Gastroesophageal sphincter (tissue), 4 donors: ENCODE data around the gene RNF141. TPM values are rescaled to one million over a fixed set of nuclear protein-coding genes. Genes with fewer than 3 reads are reported as not detected.

ENCODE experiments used
- ATAC-seq: fragments of 150-250 bp; one replicate; pipeline ENCODE4 v1.9.1; 2016; ENCODE audit warnings: mild to moderate bottlenecking, moderate library complexity
- H3K27ac ChIP-seq, 4 donors: fragments of 200-600 bp; sonication (generic) in 3 of 4; 1 replicate in 3 of 4; 2 replicates in 1 of 4; pipeline ENCODE4 v1.5.1; 2016 to 2019
- H3K27me3 ChIP-seq: fragments of 200-600 bp; sonication (generic); one replicate; pipeline ENCODE4 v1.5.1; 2019
- H3K36me3 ChIP-seq, 2 donors: fragments of 200-600 bp; sonication (generic); one replicate each; pipeline ENCODE4 v1.5.1; 2019; ENCODE audit warnings: control low read depth in 1 of 2
- H3K4me1 ChIP-seq, 3 donors: fragments of 200-600 bp; sonication (generic); 1 replicate in 2 of 3; 2 replicates in 1 of 3; pipeline ENCODE4 v1.5.1; 2016 to 2019; ENCODE audit warnings: control low read depth in 2 of 3
- H3K4me3 ChIP-seq, 2 donors: fragments of 200-600 bp; sonication (generic); one replicate each; pipeline ENCODE4 v1.5.1; 2019; ENCODE audit warnings: mild to moderate bottlenecking in 1 of 2, moderate library complexity in 1 of 2
- H3K9me3 ChIP-seq, 3 donors: fragments of 200-600 bp; sonication (generic); one replicate each; pipeline ENCODE4 v1.5.1; 2017 to 2019; ENCODE audit warnings: control low read depth in 2 of 3
- CTCF ChIP-seq, 4 experiments: fragments of 200-600 bp in 2 of 4; fragments of 450-650 bp in 2 of 4; sonication (generic) in 1 of 4; IDR thresholded peaks; one replicate each; pipeline ENCODE4 v1.5.1; 2017 to 2019; ENCODE audit warnings: antibody characterized with exemption in 4 of 4, mild to moderate bottlenecking in 2 of 4, moderate library complexity in 2 of 4
- EP300 ChIP-seq: sonication (generic); formaldehyde crosslinking; IDR thresholded peaks from one replicate; pipeline ENCODE4 v1.6.1; 2017; ENCODE audit warnings: antibody characterized with exemption, mild to moderate bottlenecking
- POLR2A ChIP-seq, 2 donors: fragments of 450-650 bp; IDR thresholded peaks; one replicate each; pipeline ENCODE4 v1.6.1; 2017; ENCODE audit warnings: antibody characterized with exemption in 2 of 2, mild to moderate bottlenecking in 2 of 2, moderate library complexity in 1 of 2
- POLR2AphosphoS5 ChIP-seq: sonication (generic); formaldehyde crosslinking; IDR thresholded peaks from one replicate; pipeline ENCODE4 v1.6.1; 2017; ENCODE audit warnings: antibody characterized with exemption
- WGBS, 2 donors: methylation state at CpG; one replicate each; pipeline ENCODE4 v1.1.5; 2018; ENCODE audit warnings: low coverage in 1 of 2; 5-methylcytosine and 5-hydroxymethylcytosine counted together
- total RNA-seq, 4 donors: library from RNA; depleted of rRNA; stranded (reverse); fragments of >200 nt; gene quantifications; one replicate each; pipeline ENCODE4 v1.1.0, GENCODE V29; 2016

The RNF141 gene
- total RNA-seq, 4 donors from 2014 or later: 28.4 to 44.8 (median 38.1) TPM

GRCh38 chr11:10558288-10558687 lies 17.3 kb upstream of the RNF141 start:
- Histone ChIP-seq H3K27ac (no peak overlapping the region), H3K4me1 (no peaks in the 10 kb centered on the region), H3K36me3 (no peaks in the 10 kb centered on the region), H3K9me3 (no peaks in the 10 kb centered on the region), H3K27me3 (no peaks in the 10 kb centered on the region), H3K4me3 (no peak overlapping the region)
- WGBS, 2 donors: 76 to 77% methylated on average over 3 of the region's 3 CpGs
- TF ChIP-seq CTCF (IDR thresholded peaks at IDR 0.05) (no peak), POLR2AphosphoS5 (no peak), POLR2A (IDR thresholded peaks at IDR 0.05) (no peak), EP300 (no peak)
- no peak for ATAC-seq

- no peak for TF ChIP-seq EP300
- TF ChIP-seq CTCF (IDR thresholded peaks at IDR 0.05): no peak
- no peak for TF ChIP-seq POLR2A (IDR thresholded peaks at IDR 0.05)
- TF ChIP-seq POLR2AphosphoS5: no peak
- ATAC-seq: no peak
- 70% methylated on average over 1 of the region's 1 CpG; no CpG with 5 or more reads in 1 of the 2 donors for WGBS, 2 donors
- H3K36me3 ChIP-seq: no peaks in the 10 kb centered on the region
- H3K27ac ChIP-seq: no peak overlapping the region
- no peak overlapping the region for H3K4me3 ChIP-seq
- H3K4me1 ChIP-seq: no peaks in the 10 kb centered on the region
- H3K27me3 ChIP-seq: no peaks in the 10 kb centered on the region
- H3K9me3 ChIP-seq: no peaks in the 10 kb centered on the region
Observed at GRCh38 chr11:10556590-10556989, 15.6 kb upstream of the RNF141 start.

- Histone ChIP-seq H3K4me1 (no peaks in the 10 kb centered on the region), H3K9me3 (no peaks in the 10 kb centered on the region), H3K36me3 (no peaks in the 10 kb centered on the region), H3K4me3 (no peak overlapping the region), H3K27me3 (no peaks in the 10 kb centered on the region), H3K27ac (no peak overlapping the region)
- TF ChIP-seq CTCF (IDR thresholded peaks at IDR 0.05) (no peak), EP300 (no peak), POLR2AphosphoS5 (no peak), POLR2A (IDR thresholded peaks at IDR 0.05) (no peak)
- ATAC-seq: no peak
- WGBS, 2 donors: 90 to 93% methylated on average over 3 of the region's 3 CpGs
Observed at GRCh38 chr11:10551845-10552352, 10.9 kb upstream of the RNF141 start.

- Histone ChIP-seq H3K27me3 (no peaks in the 10 kb centered on the region), H3K4me1 (no peaks in the 10 kb centered on the region), H3K27ac (no peak overlapping the region), H3K9me3 (no peaks in the 10 kb centered on the region), H3K4me3 (no peak overlapping the region), H3K36me3 (no peaks in the 10 kb centered on the region)
- no peak for TF ChIP-seq POLR2A (IDR thresholded peaks at IDR 0.05)
- TF ChIP-seq CTCF (IDR thresholded peaks at IDR 0.05): no peak
- TF ChIP-seq EP300: no peak
- TF ChIP-seq POLR2AphosphoS5: no peak
- WGBS, 2 donors: 67 to 77% methylated on average over 2 to 4 of the region's 4 CpGs
- ATAC-seq: no peak
Observed at GRCh38 chr11:10551290-10551592, 10.3 kb upstream of the RNF141 start.

- Histone ChIP-seq H3K9me3 (no peaks in the 10 kb centered on the region), H3K4me3 (no peak overlapping the region), H3K4me1 (no peaks in the 10 kb centered on the region), H3K36me3 (no peaks in the 10 kb centered on the region), H3K27me3 (no peaks in the 10 kb centered on the region), H3K27ac (no peak overlapping the region)
- WGBS, 2 donors: 89 to 100% methylated on average over 2 to 3 of the region's 3 CpGs
- no peak for TF ChIP-seq EP300
- TF ChIP-seq CTCF (IDR thresholded peaks at IDR 0.05): no peak
- TF ChIP-seq POLR2A (IDR thresholded peaks at IDR 0.05): no peak
- TF ChIP-seq POLR2AphosphoS5: no peak
- ATAC-seq: no peak
Observed at GRCh38 chr11:10550503-10551289, 9.7 kb upstream of the RNF141 start.
